HEK293T (cell line): ENCODE data around the gene CD83.

ENCODE experiments used
- BHLHE40 ChIP-seq: fragments of 450-650 bp; IDR thresholded peaks from 2 replicates; pipeline ENCODE4 v1.6.1; 2016; ENCODE audit warnings: mild to moderate bottlenecking, moderate library complexity, borderline replicate concordance
- FOXM1 ChIP-seq: fragments of 450-650 bp; IDR thresholded peaks from 2 replicates; pipeline ENCODE4 v1.6.1; 2017; ENCODE audit warnings: mild to moderate bottlenecking, borderline replicate concordance
- L3MBTL2 ChIP-seq: fragments of 450-650 bp; conservative IDR thresholded peaks from 2 replicates; pipeline ENCODE4 v1.6.1; 2016; ENCODE audit warnings: mild to moderate bottlenecking
- TARDBP ChIP-seq: fragments of 450-650 bp; IDR thresholded peaks from 2 replicates; pipeline ENCODE4 v1.6.1; 2016

DNA sequence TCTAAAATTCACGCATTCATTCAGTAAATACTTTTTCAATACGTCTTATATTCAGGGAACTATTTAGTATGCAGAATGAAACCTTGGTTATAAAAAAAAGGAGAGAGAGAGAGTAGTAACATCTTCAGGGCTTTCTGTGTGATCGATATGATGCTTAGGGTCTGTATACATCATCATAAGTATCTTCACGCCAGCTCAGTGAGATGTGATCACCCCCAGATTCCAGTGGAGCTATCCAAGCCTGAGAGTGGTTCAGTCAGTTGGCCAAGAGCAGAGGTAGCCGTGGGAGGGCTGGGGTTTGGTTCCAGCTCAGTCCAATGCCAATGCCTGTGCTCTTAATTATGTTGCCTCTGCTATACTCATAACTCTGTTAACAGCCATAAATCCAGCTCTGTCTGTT lies 8.6 kb downstream of the CD83 start:
- no peak for TF ChIP-seq BHLHE40
- no peak for TF ChIP-seq FOXM1
- TF ChIP-seq L3MBTL2: no peak
- no peak for TF ChIP-seq TARDBP
